Retina (tissue), 1 donor: ENCODE data around the gene CXXC5.
A peak's percentile ranks its signal among the peaks of the same experiment; 100 is the strongest.

Experiments used
- DNase-seq: peaks from one replicate; pipeline ENCODE4 v3.0.0-alpha.2; 2016

The CXXC5 gene

GRCh38 chr5:139651853-139652787 is 4.0 kb downstream of the CXXC5 start:
- peak; percentile 94 for DNase-seq

DNA sequence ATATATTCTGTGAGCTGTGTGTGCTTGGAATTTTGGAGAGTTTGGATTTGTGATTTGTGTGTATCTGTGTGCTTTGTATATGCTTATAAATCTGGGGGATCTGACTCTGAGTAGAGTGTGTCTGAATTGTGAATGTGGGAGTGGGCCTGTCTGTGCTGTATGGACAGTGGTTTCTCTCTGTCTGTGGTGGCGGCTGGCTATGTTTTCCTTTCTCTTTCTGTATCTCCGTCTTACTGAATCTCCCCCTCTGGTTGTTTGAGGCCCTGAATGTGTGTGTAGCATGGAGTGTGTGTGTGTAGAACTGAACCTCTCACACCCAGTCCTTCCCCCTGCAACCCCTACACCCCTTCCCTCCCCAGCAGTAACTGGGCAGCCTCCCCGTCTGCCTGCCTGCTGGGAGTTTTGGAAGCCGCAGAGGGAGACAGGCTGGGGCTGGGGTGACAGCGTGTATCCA is 4.7 kb downstream of the CXXC5 start:
- no peak for DNase-seq

GRCh38 chr5:139653616-139654015 is 5.5 kb downstream of the CXXC5 start:
- no peak for DNase-seq

- no peak for DNase-seq
Measured at GRCh38 chr5:139654464-139654863, 6.3 kb downstream of the CXXC5 start.

- peak; percentile 56 for DNase-seq
Measured at GRCh38 chr5:139654871-139655491, 6.8 kb downstream of the CXXC5 start.

- peak; percentile 53 for DNase-seq
Measured at GRCh38 chr5:139655727-139656271, 7.7 kb downstream of the CXXC5 start.

- DNase-seq = no peak
Measured at GRCh38 chr5:139657363-139658321, 9.5 kb downstream of the CXXC5 start.

- DNase-seq = no peak
Measured at GRCh38 chr5:139658501-139658927, 10.4 kb downstream of the CXXC5 start.

DNA sequence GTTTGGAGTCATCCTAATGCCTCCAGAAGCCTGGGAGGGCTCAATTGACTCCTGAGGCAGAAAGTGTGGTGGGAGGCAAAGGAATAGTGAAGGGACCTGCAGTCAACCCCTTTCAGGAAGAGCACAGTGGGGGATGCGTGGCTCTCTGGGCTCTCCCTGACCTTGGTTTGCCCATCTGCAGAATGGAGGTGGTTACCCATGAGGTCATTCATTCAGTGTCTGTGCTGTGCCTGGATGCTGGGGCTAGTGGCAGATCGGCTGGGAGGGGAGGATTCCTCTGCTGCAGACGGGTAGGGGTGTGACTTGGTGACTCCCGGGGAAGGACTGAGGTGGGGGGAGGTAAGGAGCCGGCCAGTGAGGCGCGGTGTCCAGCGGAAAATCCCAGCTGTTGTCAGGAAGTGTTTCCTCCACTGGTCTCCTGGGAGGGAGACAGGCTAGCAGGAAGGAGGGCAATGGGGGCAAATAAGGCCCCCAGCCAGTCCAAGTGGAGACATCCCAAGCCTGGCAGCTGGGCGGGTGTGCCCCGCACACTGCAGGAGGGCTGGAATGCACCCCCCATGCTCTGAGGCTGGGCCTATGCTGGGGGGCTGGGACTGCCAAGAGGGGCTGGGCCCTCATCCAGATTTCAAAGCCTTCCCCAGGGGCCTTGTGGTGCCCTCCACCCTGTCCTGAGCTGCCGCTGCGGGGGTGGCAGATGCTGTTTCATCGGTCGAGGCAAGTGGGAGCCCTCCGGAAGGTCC is 10.9 kb downstream of the CXXC5 start:
- DNase-seq = no peak

GRCh38 chr5:139659695-139660101 is 11.5 kb downstream of the CXXC5 start:
- peak; percentile 75 for DNase-seq

GRCh38 chr5:139660105-139660922 is 12.2 kb downstream of the CXXC5 start:
- peak; percentile 67 for DNase-seq

DNA sequence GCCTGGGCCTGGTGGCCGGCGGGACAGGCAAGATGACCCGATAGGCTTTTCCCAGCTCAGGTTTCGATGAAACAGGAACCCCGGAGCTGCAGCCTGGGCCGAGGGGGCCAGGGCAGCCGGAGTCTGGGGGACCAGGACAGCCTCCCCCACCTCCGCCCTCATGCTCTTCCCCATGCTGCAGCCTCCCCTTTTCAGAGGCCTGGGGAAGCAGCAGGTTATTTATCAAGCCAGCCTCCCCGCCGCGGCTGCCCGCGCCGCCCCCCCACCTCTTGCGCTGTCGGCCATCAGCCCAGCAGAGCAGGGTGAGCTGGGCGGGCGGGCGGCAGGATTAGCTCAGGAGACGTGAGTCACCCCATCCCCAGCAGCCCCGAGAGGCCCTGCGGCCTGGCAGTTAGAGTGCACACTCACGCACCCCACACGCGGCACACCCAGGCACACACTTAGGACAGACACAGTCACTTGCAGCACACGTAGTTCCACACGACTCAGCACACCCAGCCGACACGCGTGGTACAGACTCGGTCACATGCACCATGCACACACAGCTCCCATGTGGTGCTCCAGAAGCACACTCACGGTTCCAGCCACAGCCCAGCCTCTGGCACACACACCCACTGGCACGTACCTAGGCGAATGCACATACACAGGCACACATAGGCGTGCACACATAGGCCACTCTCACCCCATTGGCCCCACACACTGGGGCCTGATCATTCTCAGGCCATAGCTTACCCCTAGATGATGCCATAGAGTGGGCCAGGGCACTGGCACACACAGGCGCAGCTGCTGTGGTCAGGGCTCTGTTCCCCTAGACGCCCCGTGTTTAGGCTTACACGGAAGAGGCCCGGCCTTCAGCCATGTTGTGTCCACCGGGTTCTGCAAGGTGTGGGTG is 13.0 kb downstream of the CXXC5 start:
- DNase-seq = peak; percentile 74

DNA sequence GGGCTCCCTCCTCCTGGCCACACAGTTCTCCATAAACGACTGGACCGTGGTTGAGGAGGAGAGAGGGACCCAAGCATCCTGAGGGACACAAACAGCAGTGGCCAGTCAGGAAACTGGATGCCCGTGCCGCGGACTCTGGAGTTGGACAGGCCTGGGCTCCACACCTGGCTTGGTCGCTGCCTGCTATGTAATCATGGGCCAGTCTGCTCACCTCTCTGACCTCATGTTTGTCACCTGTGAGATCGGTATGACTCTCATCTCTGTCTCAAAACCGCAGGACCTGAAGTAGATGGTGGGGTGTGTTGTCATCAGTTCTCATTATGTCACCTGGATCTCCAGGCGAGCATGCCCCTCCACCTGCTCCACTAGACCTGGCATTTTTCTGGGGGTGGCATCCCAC is 14.5 kb downstream of the CXXC5 start:
- DNase-seq = no peak

GRCh38 chr5:139663207-139664085 is 15.3 kb downstream of the CXXC5 start:
- DNase-seq = no peak

- DNase-seq = no peak
Measured at GRCh38 chr5:139664086-139664693, 16.0 kb downstream of the CXXC5 start.

GRCh38 chr5:139664727-139665351 is 16.7 kb downstream of the CXXC5 start:
- no peak for DNase-seq

- DNase-seq = no peak
Measured at GRCh38 chr5:139665626-139666025, 17.5 kb downstream of the CXXC5 start.

GRCh38 chr5:139666551-139666950 is 18.4 kb downstream of the CXXC5 start:
- DNase-seq = no peak
